Measurements from ENCODE around the gene ATL2.

Gene ATL2

DNA sequence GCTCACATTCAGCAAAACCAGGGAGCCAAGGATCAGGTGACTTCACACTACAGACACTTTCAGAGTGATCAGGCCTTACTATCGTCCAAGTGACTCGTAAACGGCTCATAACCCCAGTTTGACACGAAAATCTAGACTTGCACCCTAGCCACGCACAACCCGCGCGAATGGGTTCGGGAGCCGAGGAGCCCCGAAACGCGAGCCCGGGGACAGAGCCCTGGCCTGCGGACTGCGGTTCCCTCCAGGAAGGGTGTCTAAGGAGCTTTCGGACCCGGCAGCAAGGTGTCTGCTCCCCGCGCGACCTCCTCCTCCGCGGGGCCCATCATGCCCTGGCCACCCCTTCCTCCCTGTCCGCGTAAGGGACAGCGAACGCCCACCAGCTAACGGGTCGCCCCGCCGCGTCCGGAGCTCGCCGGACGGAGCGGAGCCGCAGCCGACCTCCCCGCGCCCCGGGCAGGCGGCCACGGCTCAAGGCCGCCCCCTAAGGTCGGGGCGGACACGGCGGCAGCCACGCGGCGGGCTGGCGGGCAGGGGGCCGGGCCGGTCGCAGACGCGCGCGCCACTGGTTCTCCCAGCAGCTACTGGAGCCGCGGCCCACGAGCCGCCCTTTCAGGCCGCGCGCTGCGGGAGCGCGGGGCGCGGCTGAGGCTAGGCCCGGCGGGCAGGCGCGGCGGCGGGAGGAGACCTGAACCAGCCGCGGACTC is 575 bp downstream of the ATL2 start (continued):
- TF ChIP-seq BCL11B (tag by site-specific recombination; IDR thresholded peaks at IDR 0.05; ENCODE audit: low read depth) (peak; percentile 65; the same call in 1 of the 2 replicates), ZNF514 (tag by site-specific recombination; IDR thresholded peaks at IDR 0.05) (no peak), PRDM1 (tag by site-specific recombination; IDR thresholded peaks at IDR 0.05) (0 out of 2 replicates have a peak, but pooled peaks have one; percentile 5), ZFP41 (tag by site-specific recombination; IDR thresholded peaks at IDR 0.05; ENCODE audit: borderline replicate concordance) (no peak), SCRT1 (tag by site-specific recombination; IDR thresholded peaks at IDR 0.05; ENCODE audit: borderline replicate concordance) (no peak), ZNF768 (tag by site-specific recombination; IDR thresholded peaks at IDR 0.05) (no peak), ZBTB48 (tag by site-specific recombination; IDR thresholded peaks at IDR 0.05) (peak; percentile 74), ZBTB7A (tag by site-specific recombination; IDR thresholded peaks at IDR 0.05; ENCODE audit: low read depth) (0 out of 2 replicates have a peak, but pooled peaks have one; percentile 13), KLF16 (tag by site-specific recombination; IDR thresholded peaks at IDR 0.05) (0 out of 2 replicates have a peak, but pooled peaks have one; percentile 22), ZFHX2 (tag by site-specific recombination; conservative IDR thresholded peaks at IDR 0.05) (peak; percentile 9; the same call in 1 of the 2 replicates), ZSCAN30 (tag by site-specific recombination; IDR thresholded peaks at IDR 0.05) (peak; percentile 38; the same call in 1 of the 2 replicates), ZNF366 (tag by site-specific recombination; conservative IDR thresholded peaks at IDR 0.05) (no peak), ZXDB (tag by site-specific recombination; IDR thresholded peaks at IDR 0.05) (0 out of 2 replicates have a peak, but pooled peaks have one; percentile 35)
- TF ChIP-seq, protein P1, sequence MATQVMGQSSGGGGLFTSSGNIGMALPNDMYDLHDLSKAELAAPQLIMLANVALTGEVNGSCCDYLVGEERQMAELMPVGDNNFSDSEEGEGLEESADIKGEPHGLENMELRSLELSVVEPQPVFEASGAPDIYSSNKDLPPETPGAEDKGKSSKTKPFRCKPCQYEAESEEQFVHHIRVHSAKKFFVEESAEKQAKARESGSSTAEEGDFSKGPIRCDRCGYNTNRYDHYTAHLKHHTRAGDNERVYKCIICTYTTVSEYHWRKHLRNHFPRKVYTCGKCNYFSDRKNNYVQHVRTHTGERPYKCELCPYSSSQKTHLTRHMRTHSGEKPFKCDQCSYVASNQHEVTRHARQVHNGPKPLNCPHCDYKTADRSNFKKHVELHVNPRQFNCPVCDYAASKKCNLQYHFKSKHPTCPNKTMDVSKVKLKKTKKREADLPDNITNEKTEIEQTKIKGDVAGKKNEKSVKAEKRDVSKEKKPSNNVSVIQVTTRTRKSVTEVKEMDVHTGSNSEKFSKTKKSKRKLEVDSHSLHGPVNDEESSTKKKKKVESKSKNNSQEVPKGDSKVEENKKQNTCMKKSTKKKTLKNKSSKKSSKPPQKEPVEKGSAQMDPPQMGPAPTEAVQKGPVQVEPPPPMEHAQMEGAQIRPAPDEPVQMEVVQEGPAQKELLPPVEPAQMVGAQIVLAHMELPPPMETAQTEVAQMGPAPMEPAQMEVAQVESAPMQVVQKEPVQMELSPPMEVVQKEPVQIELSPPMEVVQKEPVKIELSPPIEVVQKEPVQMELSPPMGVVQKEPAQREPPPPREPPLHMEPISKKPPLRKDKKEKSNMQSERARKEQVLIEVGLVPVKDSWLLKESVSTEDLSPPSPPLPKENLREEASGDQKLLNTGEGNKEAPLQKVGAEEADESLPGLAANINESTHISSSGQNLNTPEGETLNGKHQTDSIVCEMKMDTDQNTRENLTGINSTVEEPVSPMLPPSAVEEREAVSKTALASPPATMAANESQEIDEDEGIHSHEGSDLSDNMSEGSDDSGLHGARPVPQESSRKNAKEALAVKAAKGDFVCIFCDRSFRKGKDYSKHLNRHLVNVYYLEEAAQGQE (tag by site-specific recombination; IDR thresholded peaks at IDR 0.05), result 0 out of 2 replicates have a peak, but pooled peaks have one; percentile 13
- TF ChIP-seq, protein P2, sequence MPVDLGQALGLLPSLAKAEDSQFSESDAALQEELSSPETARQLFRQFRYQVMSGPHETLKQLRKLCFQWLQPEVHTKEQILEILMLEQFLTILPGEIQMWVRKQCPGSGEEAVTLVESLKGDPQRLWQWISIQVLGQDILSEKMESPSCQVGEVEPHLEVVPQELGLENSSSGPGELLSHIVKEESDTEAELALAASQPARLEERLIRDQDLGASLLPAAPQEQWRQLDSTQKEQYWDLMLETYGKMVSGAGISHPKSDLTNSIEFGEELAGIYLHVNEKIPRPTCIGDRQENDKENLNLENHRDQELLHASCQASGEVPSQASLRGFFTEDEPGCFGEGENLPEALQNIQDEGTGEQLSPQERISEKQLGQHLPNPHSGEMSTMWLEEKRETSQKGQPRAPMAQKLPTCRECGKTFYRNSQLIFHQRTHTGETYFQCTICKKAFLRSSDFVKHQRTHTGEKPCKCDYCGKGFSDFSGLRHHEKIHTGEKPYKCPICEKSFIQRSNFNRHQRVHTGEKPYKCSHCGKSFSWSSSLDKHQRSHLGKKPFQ (tag by site-specific recombination; IDR thresholded peaks at IDR 0.05), result peak; percentile 63; the same call in 1 of the 2 replicates
- TF ChIP-seq, protein P3, sequence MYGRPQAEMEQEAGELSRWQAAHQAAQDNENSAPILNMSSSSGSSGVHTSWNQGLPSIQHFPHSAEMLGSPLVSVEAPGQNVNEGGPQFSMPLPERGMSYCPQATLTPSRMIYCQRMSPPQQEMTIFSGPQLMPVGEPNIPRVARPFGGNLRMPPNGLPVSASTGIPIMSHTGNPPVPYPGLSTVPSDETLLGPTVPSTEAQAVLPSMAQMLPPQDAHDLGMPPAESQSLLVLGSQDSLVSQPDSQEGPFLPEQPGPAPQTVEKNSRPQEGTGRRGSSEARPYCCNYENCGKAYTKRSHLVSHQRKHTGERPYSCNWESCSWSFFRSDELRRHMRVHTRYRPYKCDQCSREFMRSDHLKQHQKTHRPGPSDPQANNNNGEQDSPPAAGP (tag by site-specific recombination; IDR thresholded peaks at IDR 0.05), result no peak

DNA sequence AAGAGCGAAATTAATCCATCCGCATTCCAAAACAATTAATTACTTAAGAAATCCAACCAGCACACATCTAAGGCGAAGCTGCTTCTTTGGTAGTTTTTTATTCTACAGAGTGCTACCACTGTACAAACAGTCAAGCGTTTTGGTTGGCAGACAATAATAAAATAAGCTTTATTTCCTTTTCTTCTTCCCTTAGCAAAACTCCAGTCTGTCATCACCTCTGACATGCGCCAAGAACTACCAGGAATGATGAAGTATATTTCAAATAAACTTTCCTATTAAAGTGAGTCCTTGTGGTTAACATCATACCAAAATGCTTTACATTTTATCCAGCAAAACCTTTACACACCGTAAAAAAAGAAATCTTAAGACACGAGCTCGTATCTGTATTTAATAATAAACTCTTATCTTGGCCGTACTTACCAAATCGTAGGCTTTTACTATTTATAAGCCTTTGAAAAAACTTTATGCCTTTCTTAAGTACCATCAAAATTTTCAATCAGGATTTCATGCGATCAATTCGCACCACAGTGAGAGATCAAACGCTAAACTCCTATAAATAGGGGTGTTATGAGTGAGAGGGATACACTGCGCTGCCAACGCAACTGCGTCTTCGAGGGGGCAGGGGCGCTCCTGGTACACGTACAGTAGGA is 1.3 kb downstream of the ATL2 start:
- CTCF ChIA-PET, result interaction anchor here (0.7 to 4.9 kb wide), 18 partner anchors 10 to 221 kb away, joined by 3 to 35 read pairs (median 4); no protein-coding TSS in a partner anchor
- H3K4me3 ChIP-seq (ENCODE audit: low read depth, low read length), result peak overlapping the region; percentile 92
- TF ChIP-seq ZNF785 (tag by site-specific recombination; IDR thresholded peaks at IDR 0.05) (no peak), ZNF629 (tag by site-specific recombination; IDR thresholded peaks at IDR 0.05) (no peak), ZNF341 (tag by site-specific recombination; IDR thresholded peaks at IDR 0.05; ENCODE audit: low read depth) (no peak), MYNN (tag by site-specific recombination; IDR thresholded peaks at IDR 0.05; ENCODE audit: borderline replicate concordance) (no peak), OSR2 (tag by site-specific recombination; IDR thresholded peaks at IDR 0.05) (0 out of 2 replicates have a peak, but pooled peaks have one; percentile 57)
- TF ChIP-seq, protein P4, sequence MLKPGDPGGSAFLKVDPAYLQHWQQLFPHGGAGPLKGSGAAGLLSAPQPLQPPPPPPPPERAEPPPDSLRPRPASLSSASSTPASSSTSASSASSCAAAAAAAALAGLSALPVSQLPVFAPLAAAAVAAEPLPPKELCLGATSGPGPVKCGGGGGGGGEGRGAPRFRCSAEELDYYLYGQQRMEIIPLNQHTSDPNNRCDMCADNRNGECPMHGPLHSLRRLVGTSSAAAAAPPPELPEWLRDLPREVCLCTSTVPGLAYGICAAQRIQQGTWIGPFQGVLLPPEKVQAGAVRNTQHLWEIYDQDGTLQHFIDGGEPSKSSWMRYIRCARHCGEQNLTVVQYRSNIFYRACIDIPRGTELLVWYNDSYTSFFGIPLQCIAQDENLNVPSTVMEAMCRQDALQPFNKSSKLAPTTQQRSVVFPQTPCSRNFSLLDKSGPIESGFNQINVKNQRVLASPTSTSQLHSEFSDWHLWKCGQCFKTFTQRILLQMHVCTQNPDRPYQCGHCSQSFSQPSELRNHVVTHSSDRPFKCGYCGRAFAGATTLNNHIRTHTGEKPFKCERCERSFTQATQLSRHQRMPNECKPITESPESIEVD (tag by site-specific recombination; IDR thresholded peaks at IDR 0.05), result peak; percentile 55; the same call in 1 of the 2 replicates
- TF ChIP-seq, protein P5, sequence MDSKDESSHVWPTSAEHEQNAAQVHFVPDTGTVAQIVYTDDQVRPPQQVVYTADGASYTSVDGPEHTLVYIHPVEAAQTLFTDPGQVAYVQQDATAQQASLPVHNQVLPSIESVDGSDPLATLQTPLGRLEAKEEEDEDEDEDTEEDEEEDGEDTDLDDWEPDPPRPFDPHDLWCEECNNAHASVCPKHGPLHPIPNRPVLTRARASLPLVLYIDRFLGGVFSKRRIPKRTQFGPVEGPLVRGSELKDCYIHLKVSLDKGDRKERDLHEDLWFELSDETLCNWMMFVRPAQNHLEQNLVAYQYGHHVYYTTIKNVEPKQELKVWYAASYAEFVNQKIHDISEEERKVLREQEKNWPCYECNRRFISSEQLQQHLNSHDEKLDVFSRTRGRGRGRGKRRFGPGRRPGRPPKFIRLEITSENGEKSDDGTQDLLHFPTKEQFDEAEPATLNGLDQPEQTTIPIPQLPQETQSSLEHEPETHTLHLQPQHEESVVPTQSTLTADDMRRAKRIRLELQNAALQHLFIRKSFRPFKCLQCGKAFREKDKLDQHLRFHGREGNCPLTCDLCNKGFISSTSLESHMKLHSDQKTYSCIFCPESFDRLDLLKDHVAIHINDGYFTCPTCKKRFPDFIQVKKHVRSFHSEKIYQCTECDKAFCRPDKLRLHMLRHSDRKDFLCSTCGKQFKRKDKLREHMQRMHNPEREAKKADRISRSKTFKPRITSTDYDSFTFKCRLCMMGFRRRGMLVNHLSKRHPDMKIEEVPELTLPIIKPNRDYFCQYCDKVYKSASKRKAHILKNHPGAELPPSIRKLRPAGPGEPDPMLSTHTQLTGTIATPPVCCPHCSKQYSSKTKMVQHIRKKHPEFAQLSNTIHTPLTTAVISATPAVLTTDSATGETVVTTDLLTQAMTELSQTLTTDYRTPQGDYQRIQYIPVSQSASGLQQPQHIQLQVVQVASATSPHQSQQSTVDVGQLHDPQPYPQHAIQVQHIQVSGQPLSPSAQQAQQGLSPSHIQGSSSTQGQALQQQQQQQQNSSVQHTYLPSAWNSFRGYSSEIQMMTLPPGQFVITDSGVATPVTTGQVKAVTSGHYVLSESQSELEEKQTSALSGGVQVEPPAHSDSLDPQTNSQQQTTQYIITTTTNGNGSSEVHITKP (tag by site-specific recombination; IDR thresholded peaks at IDR 0.05), result peak; percentile 46; the same call in 1 of the 2 replicates

More for the DNA sequence above, 1.3 kb downstream of the ATL2 start:
- peaks cover 30% of the 10 kb centered on the region for H3K4me1 ChIP-seq (ENCODE audit: control insufficient read depth, insufficient read depth, low read length)
- no peaks in the 10 kb centered on the region; a peak in 1 of 3 replicates for H3K36me3 ChIP-seq (ENCODE audit: control insufficient read depth in 2 of 2, insufficient read depth in 1 of 2, low read length in 2 of 2)
- H3K27ac ChIP-seq (ENCODE audit: extremely low read depth, low read depth, low read length), result peak overlapping the region; percentile 98
- POLR2A ChIA-PET, result interaction anchor here (0.5 to 2.9 kb wide), 9 partner anchors 9 to 376 kb away, joined by 3 to 26 read pairs (median 3); partner anchors contain the start of gene SRSF7
- no peaks in the 10 kb centered on the region for H3K9me3 ChIP-seq (ENCODE audit: control insufficient read depth, insufficient read depth, low read depth, low read length)

Measured in HEK293 (cell line).